WTC11 (cell line): ENCODE data around the gene DOK5. TPM values are rescaled to one million over a fixed set of nuclear protein-coding genes. Genes with fewer than 3 reads are reported as not detected.

Experiments used
- ATAC-seq: fragments of 200-7000 bp; cut with Tn5 transposase; 2 replicates; pipeline ENCODE4 v1.10.0; 2021; ENCODE audit warnings: mild to moderate bottlenecking, moderate library complexity
- CTCF ChIA-PET: fragments of 300-600 bp; sonication (Branson Sonifier 250); formaldehyde crosslinking; loops from one replicate; lab custom pipeline; 2021; ENCODE audit warnings: antibody characterized with exemption; lab: Charles Lee
- POLR2A ChIA-PET: fragments of 350-600 bp; sonication (Branson Sonifier 250); formaldehyde crosslinking; loops from one replicate; lab custom pipeline; 2021; ENCODE audit warnings: antibody characterized with exemption; lab: Charles Lee
- DNase-seq: peaks from one replicate; pipeline ENCODE4 v3.0.0; 2021; ENCODE audit warnings: low spot score
- H3K27ac Mint-ChIP-seq: 2 replicates; pipeline ENCODE4 v1.8.0; 2021; ENCODE audit warnings: mixed read lengths
- H3K27me3 Mint-ChIP-seq: 2 replicates; pipeline ENCODE4 v1.8.0; 2021; ENCODE audit warnings: low read depth, mild to moderate bottlenecking, moderate library complexity, mixed read lengths
- H3K36me3 Mint-ChIP-seq: 2 replicates; pipeline ENCODE4 v1.8.0; 2021; ENCODE audit warnings: mixed read lengths
- H3K4me1 Mint-ChIP-seq: 2 replicates; pipeline ENCODE4 v1.8.0; 2022; ENCODE audit warnings: mixed read lengths
- H3K4me3 Mint-ChIP-seq: 2 replicates; pipeline ENCODE4 v1.8.0; 2021; ENCODE audit warnings: mild to moderate bottlenecking, moderate library complexity, mixed read lengths
- H3K9me3 Mint-ChIP-seq: 2 replicates; pipeline ENCODE4 v1.8.0; 2021; ENCODE audit warnings: mixed read lengths
- CBFB ChIP-seq: sonication (generic); formaldehyde crosslinking; IDR thresholded peaks from 2 replicates; pipeline ENCODE4 v1.8.1; 2022; ENCODE audit warnings: mild to moderate bottlenecking, low read depth, missing genetic modification reagents
- EMX1 ChIP-seq: fragments of 250-450 bp; sonication (Bioruptor Pico); IDR thresholded peaks from 2 replicates; pipeline ENCODE4 v1.8.0; 2021; ENCODE audit warnings: mild to moderate bottlenecking
- FOXJ3 ChIP-seq: sonication (generic); formaldehyde crosslinking; IDR thresholded peaks from 2 replicates; pipeline ENCODE4 v1.9.0; 2021; ENCODE audit warnings: missing genetic modification reagents, mild to moderate bottlenecking, borderline replicate concordance
- FOXK1 ChIP-seq: sonication (generic); formaldehyde crosslinking; IDR thresholded peaks from 2 replicates; pipeline ENCODE4 v1.8.0; 2022; ENCODE audit warnings: mild to moderate bottlenecking, moderate library complexity, missing genetic modification reagents
- GRHL2 ChIP-seq: fragments of 250-450 bp; sonication (Bioruptor Pico); IDR thresholded peaks from 2 replicates; pipeline ENCODE4 v1.8.0; 2022; ENCODE audit warnings: mild to moderate bottlenecking, moderate library complexity; ENCODE audit not compliant: insufficient replicate concordance, severe bottlenecking
- GTF2I ChIP-seq: fragments of 250-450 bp; sonication (Bioruptor Pico); conservative IDR thresholded peaks from 2 replicates; pipeline ENCODE4 v1.4.0; 2021; ENCODE audit warnings: mild to moderate bottlenecking
- HMGA2 ChIP-seq: fragments of 250-450 bp; sonication (Bioruptor Pico); IDR thresholded peaks from 2 replicates; pipeline ENCODE4 v1.4.0; 2021; ENCODE audit warnings: mild to moderate bottlenecking, moderate library complexity
- IRF1 ChIP-seq: sonication (generic); formaldehyde crosslinking; IDR thresholded peaks from 2 replicates; pipeline ENCODE4 v1.8.0; 2023; ENCODE audit warnings: missing genetic modification reagents
- MYBL2 ChIP-seq: sonication (generic); formaldehyde crosslinking; IDR thresholded peaks from 2 replicates; pipeline ENCODE4 v1.8.1; 2023; ENCODE audit warnings: mild to moderate bottlenecking, moderate library complexity, missing genetic modification reagents
- NFYB ChIP-seq: sonication (generic); formaldehyde crosslinking; conservative IDR thresholded peaks from 2 replicates; pipeline ENCODE4 v1.8.0; 2022; ENCODE audit warnings: low read depth, missing genetic modification reagents
- NR1H2 ChIP-seq: sonication (generic); formaldehyde crosslinking; IDR thresholded peaks from 2 replicates; pipeline ENCODE4 v1.9.0; 2021; ENCODE audit warnings: mild to moderate bottlenecking, moderate library complexity, missing genetic modification reagents
- TEAD1 ChIP-seq: sonication (generic); formaldehyde crosslinking; IDR thresholded peaks from 2 replicates; pipeline ENCODE4 v1.8.0; 2022; ENCODE audit warnings: mild to moderate bottlenecking, missing genetic modification reagents
- TEAD4 ChIP-seq: sonication (generic); formaldehyde crosslinking; IDR thresholded peaks from 2 replicates; pipeline ENCODE4 v1.8.0; 2022; ENCODE audit warnings: mild to moderate bottlenecking, missing genetic modification reagents
- ZBTB21 ChIP-seq: sonication (generic); formaldehyde crosslinking; IDR thresholded peaks from 2 replicates; pipeline ENCODE4 v1.8.1; 2023; ENCODE audit warnings: mild to moderate bottlenecking, missing genetic modification reagents, borderline replicate concordance
- ZNF219 ChIP-seq: sonication (generic); formaldehyde crosslinking; IDR thresholded peaks from 2 replicates; pipeline ENCODE4 v1.8.0; 2023; ENCODE audit warnings: missing genetic modification reagents, mild to moderate bottlenecking, borderline replicate concordance
- ZNF263 ChIP-seq: sonication (generic); formaldehyde crosslinking; IDR thresholded peaks from 2 replicates; pipeline ENCODE4 v1.8.1; 2022; ENCODE audit warnings: low read depth, mild to moderate bottlenecking, moderate library complexity, missing genetic modification reagents
- ZNF396 ChIP-seq: fragments of 250-450 bp; sonication (Bioruptor Pico); IDR thresholded peaks from 2 replicates; pipeline ENCODE4 v1.8.0; 2021; ENCODE audit warnings: mild to moderate bottlenecking, moderate library complexity, borderline replicate concordance
- total RNA-seq: library from RNA; stranded (reverse); gene quantifications from 3 replicates; pipeline ENCODE4 v1.2.3, GENCODE V29; 2021
- TF ChIP-seq, protein P1 (sequence below): sonication (generic); formaldehyde crosslinking; IDR thresholded peaks from 2 replicates; pipeline ENCODE4 v1.8.1; 2022; ENCODE audit warnings: low read depth, missing genetic modification reagents, borderline replicate concordance
- TF ChIP-seq, protein P2 (sequence below): sonication (generic); formaldehyde crosslinking; IDR thresholded peaks from 2 replicates; pipeline ENCODE4 v1.8.1; 2023; ENCODE audit warnings: mild to moderate bottlenecking, missing genetic modification reagents, moderate library complexity
- TF ChIP-seq, protein P3 (sequence below): sonication (generic); formaldehyde crosslinking; IDR thresholded peaks from 2 replicates; pipeline ENCODE4 v1.8.0; 2022; ENCODE audit warnings: missing genetic modification reagents

Gene DOK5
- total RNA-seq, 1 experiment from 2014 or later = 10.1 TPM

GRCh38 chr20:54469293-54469692 lies 6.1 kb upstream of the DOK5 start (continued):
- TF ChIP-seq, protein P1, sequence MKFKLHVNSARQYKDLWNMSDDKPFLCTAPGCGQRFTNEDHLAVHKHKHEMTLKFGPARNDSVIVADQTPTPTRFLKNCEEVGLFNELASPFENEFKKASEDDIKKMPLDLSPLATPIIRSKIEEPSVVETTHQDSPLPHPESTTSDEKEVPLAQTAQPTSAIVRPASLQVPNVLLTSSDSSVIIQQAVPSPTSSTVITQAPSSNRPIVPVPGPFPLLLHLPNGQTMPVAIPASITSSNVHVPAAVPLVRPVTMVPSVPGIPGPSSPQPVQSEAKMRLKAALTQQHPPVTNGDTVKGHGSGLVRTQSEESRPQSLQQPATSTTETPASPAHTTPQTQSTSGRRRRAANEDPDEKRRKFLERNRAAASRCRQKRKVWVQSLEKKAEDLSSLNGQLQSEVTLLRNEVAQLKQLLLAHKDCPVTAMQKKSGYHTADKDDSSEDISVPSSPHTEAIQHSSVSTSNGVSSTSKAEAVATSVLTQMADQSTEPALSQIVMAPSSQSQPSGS (CRISPR knock-in tag) = no peak
- TF ChIP-seq, protein P2, sequence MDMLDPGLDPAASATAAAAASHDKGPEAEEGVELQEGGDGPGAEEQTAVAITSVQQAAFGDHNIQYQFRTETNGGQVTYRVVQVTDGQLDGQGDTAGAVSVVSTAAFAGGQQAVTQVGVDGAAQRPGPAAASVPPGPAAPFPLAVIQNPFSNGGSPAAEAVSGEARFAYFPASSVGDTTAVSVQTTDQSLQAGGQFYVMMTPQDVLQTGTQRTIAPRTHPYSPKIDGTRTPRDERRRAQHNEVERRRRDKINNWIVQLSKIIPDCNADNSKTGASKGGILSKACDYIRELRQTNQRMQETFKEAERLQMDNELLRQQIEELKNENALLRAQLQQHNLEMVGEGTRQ (CRISPR knock-in tag) = no peak
- no peak for TF ChIP-seq NFYB (CRISPR knock-in tag)
- TF ChIP-seq MYBL2 (CRISPR knock-in tag) = no peak
- no peak for TF ChIP-seq TEAD4 (CRISPR knock-in tag)
- TF ChIP-seq HMGA2 (CRISPR knock-in tag) = no peak
- no peak for TF ChIP-seq IRF1 (CRISPR knock-in tag)
- no peak for TF ChIP-seq ZNF263 (CRISPR knock-in tag)
- TF ChIP-seq ZNF396 (CRISPR knock-in tag) = no peak
- TF ChIP-seq, all 79 proteins: peak for 0

- no peaks in the 10 kb centered on the region for H3K36me3 Mint-ChIP-seq
- H3K27ac Mint-ChIP-seq = no peak overlapping the region
- TF ChIP-seq GTF2I (CRISPR knock-in tag) (no peak), CBFB (no peak), ZBTB21 (CRISPR knock-in tag) (no peak), EMX1 (no peak), NR1H2 (no peak), ZNF219 (CRISPR knock-in tag) (no peak), TEAD1 (no peak), FOXJ3 (CRISPR knock-in tag) (no peak), HMGA2 (CRISPR knock-in tag) (no peak), FOXK1 (no peak)
- TF ChIP-seq, protein P3, sequence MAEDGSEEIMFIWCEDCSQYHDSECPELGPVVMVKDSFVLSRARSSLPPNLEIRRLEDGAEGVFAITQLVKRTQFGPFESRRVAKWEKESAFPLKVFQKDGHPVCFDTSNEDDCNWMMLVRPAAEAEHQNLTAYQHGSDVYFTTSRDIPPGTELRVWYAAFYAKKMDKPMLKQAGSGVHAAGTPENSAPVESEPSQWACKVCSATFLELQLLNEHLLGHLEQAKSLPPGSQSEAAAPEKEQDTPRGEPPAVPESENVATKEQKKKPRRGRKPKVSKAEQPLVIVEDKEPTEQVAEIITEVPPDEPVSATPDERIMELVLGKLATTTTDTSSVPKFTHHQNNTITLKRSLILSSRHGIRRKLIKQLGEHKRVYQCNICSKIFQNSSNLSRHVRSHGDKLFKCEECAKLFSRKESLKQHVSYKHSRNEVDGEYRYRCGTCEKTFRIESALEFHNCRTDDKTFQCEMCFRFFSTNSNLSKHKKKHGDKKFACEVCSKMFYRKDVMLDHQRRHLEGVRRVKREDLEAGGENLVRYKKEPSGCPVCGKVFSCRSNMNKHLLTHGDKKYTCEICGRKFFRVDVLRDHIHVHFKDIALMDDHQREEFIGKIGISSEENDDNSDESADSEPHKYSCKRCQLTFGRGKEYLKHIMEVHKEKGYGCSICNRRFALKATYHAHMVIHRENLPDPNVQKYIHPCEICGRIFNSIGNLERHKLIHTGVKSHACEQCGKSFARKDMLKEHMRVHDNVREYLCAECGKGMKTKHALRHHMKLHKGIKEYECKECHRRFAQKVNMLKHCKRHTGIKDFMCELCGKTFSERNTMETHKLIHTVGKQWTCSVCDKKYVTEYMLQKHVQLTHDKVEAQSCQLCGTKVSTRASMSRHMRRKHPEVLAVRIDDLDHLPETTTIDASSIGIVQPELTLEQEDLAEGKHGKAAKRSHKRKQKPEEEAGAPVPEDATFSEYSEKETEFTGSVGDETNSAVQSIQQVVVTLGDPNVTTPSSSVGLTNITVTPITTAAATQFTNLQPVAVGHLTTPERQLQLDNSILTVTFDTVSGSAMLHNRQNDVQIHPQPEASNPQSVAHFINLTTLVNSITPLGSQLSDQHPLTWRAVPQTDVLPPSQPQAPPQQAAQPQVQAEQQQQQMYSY (CRISPR knock-in tag) = no peak
- DNase-seq = no peak
- no peak overlapping the region for H3K4me3 Mint-ChIP-seq
- ChIA-PET CTCF (interaction anchor here (1.0 kb wide), 1 partner anchor 13 kb away, joined by 7 read pairs; no protein-coding TSS in a partner anchor), POLR2A (no interaction called here)
- no peaks in the 10 kb centered on the region for H3K9me3 Mint-ChIP-seq
- peaks cover 12% of the 10 kb centered on the region for H3K4me1 Mint-ChIP-seq
- no peak for ATAC-seq
- peaks cover 3% of the 10 kb centered on the region for H3K27me3 Mint-ChIP-seq
Observed at GRCh38 chr20:54469952-54470351, 5.4 kb upstream of the DOK5 start.

DNA sequence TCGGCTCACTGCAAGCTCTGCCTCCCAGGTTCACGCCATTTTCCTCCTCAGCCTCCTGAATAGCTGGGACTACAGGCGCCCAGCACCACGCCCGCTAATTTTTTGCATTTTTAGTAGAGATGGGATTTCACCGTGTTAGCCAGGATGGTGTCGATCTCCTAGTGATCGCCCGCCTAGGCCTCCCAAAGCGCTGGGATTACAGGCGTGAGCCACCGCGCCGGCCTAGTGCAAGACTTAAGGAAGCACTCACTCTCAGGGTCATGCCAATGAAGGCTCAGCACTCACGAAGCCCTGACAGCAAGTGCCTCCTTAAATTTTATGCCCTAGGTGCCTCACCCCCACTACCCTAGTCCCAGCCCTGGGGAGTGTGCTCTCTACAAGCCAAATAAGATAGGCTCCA lies 4.7 kb upstream of the DOK5 start:
- Mint-ChIP-seq H3K27ac (no peak overlapping the region), H3K4me3 (no peak overlapping the region)
- no peak for DNase-seq
- TF ChIP-seq ZNF219 (CRISPR knock-in tag) (no peak), GRHL2 (CRISPR knock-in tag) (no peak)
- TF ChIP-seq, all 79 proteins: peak for 0
- peaks cover 3% of the 10 kb centered on the region for H3K27me3 Mint-ChIP-seq
- ATAC-seq = no peak
- H3K36me3 Mint-ChIP-seq = no peaks in the 10 kb centered on the region
- H3K4me1 Mint-ChIP-seq = peaks cover 12% of the 10 kb centered on the region
- no peaks in the 10 kb centered on the region for H3K9me3 Mint-ChIP-seq
- CTCF ChIA-PET = no interaction called here
- POLR2A ChIA-PET = no interaction called here
